ENCODE data around the gene TRABD2B.

The TRABD2B gene

GRCh38 chr1:47742890-47743760, 254.1 kb downstream of the TRABD2B start:
- in situ Hi-C loops (cut with HindIII; ENCODE audit: low sequenced_read_pairs) = no loop called here

GRCh38 chr1:47738560-47739182, 258.5 kb downstream of the TRABD2B start:
- in situ Hi-C loops (cut with HindIII; ENCODE audit: low sequenced_read_pairs) = no loop called here

- in situ Hi-C loops (cut with HindIII; ENCODE audit: low sequenced_read_pairs) = no loop called here
These were observed 264.7 kb downstream of the TRABD2B start for GRCh38 chr1:47732489-47732888.

- in situ Hi-C loops (cut with HindIII; ENCODE audit: low sequenced_read_pairs) = no loop called here
These were observed 265.5 kb downstream of the TRABD2B start for GRCh38 chr1:47731730-47732129.

- in situ Hi-C loops (cut with HindIII; ENCODE audit: low sequenced_read_pairs) = no loop called here
These were observed 267.5 kb downstream of the TRABD2B start for GRCh38 chr1:47729685-47730084.

GRCh38 chr1:47727697-47728085, 269.5 kb downstream of the TRABD2B start:
- in situ Hi-C loops (cut with HindIII; ENCODE audit: low sequenced_read_pairs) = no loop called here

- in situ Hi-C loops (cut with HindIII; ENCODE audit: low sequenced_read_pairs) = no loop called here
These were observed 270.0 kb downstream of the TRABD2B start for GRCh38 chr1:47727051-47727696.

- in situ Hi-C loops (cut with HindIII; ENCODE audit: low sequenced_read_pairs) = no loop called here
These were observed 271.0 kb downstream of the TRABD2B start for GRCh38 chr1:47725992-47726855.

GRCh38 chr1:47725511-47725991, 271.6 kb downstream of the TRABD2B start:
- in situ Hi-C loops (cut with HindIII; ENCODE audit: low sequenced_read_pairs) = no loop called here

- in situ Hi-C loops (cut with HindIII; ENCODE audit: low sequenced_read_pairs) = loop anchor here (25.0 kb wide), 1 partner anchor 288 kb away; the partner anchor contains the start of gene FOXD2
These were observed 272.1 kb downstream of the TRABD2B start for GRCh38 chr1:47725000-47725473.

- in situ Hi-C loops (cut with HindIII; ENCODE audit: low sequenced_read_pairs) = loop anchor here (25.0 kb wide), 1 partner anchor 287 kb away; the partner anchor contains the start of gene FOXD2
These were observed 272.7 kb downstream of the TRABD2B start for GRCh38 chr1:47724432-47724999.

GRCh38 chr1:47722909-47723580, 274.1 kb downstream of the TRABD2B start:
- in situ Hi-C loops (cut with HindIII; ENCODE audit: low sequenced_read_pairs) = loop anchor here (25.0 kb wide), 1 partner anchor 286 kb away; the partner anchor contains the start of gene FOXD2

GRCh38 chr1:47722101-47722500, 275.1 kb downstream of the TRABD2B start:
- in situ Hi-C loops (cut with HindIII; ENCODE audit: low sequenced_read_pairs) = loop anchor here (25.0 kb wide), 1 partner anchor 285 kb away; the partner anchor contains the start of gene FOXD2

- in situ Hi-C loops (cut with HindIII; ENCODE audit: low sequenced_read_pairs) = loop anchor here (25.0 kb wide), 1 partner anchor 283 kb away; the partner anchor contains the start of gene FOXD2
These were observed 277.1 kb downstream of the TRABD2B start for GRCh38 chr1:47720111-47720510.

GRCh38 chr1:47717341-47717740, 279.8 kb downstream of the TRABD2B start:
- in situ Hi-C loops (cut with HindIII; ENCODE audit: low sequenced_read_pairs) = loop anchor here (5.0 to 25.0 kb wide), 3 partner anchors 55 to 280 kb away; partner anchors contain the start of gene FOXD2

- in situ Hi-C loops (cut with HindIII; ENCODE audit: low sequenced_read_pairs) = loop anchor here (25.0 kb wide), 1 partner anchor 277 kb away; the partner anchor contains the start of gene FOXD2
These were observed 283.0 kb downstream of the TRABD2B start for GRCh38 chr1:47713975-47714767.

GRCh38 chr1:47713333-47713953, 283.7 kb downstream of the TRABD2B start:
- in situ Hi-C loops (cut with HindIII; ENCODE audit: low sequenced_read_pairs) = loop anchor here (25.0 kb wide), 1 partner anchor 276 kb away; the partner anchor contains the start of gene FOXD2
